HepG2 (cell line): ENCODE measurements around the gene SLC41A3. TPM values are rescaled to one million over a fixed set of nuclear protein-coding genes. Genes with fewer than 3 reads are reported as not detected.

ENCODE experiments used
- ATRX ChIP-seq: sonication (generic); formaldehyde crosslinking; IDR thresholded peaks from 2 replicates; pipeline ENCODE4 v1.4.0; 2020; ENCODE audit warnings: missing genetic modification reagents, borderline replicate concordance
- CEBPB ChIP-seq: IDR thresholded peaks from 2 replicates; pipeline ENCODE4 v1.6.1; 2011; ENCODE audit warnings: low read depth, low read length, improper control_type of control experiment, borderline replicate concordance
- FOXC1 ChIP-seq: sonication (generic); formaldehyde crosslinking; IDR thresholded peaks from 2 replicates; pipeline ENCODE4 v1.8.0; 2022; ENCODE audit warnings: mild to moderate bottlenecking, missing genetic modification reagents, borderline replicate concordance
- IRF2 ChIP-seq: IDR thresholded peaks from 2 replicates; pipeline ENCODE4 v1.6.1; 2018; ENCODE audit warnings: missing genetic modification reagents, missing compliant biosample characterization
- MEIS1 ChIP-seq: sonication (generic); formaldehyde crosslinking; IDR thresholded peaks from 2 replicates; pipeline ENCODE4 v1.9.0; 2021; ENCODE audit warnings: mild to moderate bottlenecking, missing genetic modification reagents, moderate library complexity, borderline replicate concordance
- RORA ChIP-seq: sonication (generic); formaldehyde crosslinking; IDR thresholded peaks from 2 replicates; pipeline ENCODE4 v1.5.0; 2020; ENCODE audit warnings: mild to moderate bottlenecking, missing genetic modification reagents, moderate library complexity
- RXRA ChIP-seq: sonication (generic); formaldehyde crosslinking; IDR thresholded peaks from 2 replicates; pipeline ENCODE4 v1.5.1; 2020; ENCODE audit warnings: missing genetic modification reagents
- TEF ChIP-seq: sonication (generic); formaldehyde crosslinking; IDR thresholded peaks from 2 replicates; pipeline ENCODE4 v1.5.0; 2020; ENCODE audit warnings: missing genetic modification reagents
- ZNF18 ChIP-seq: sonication (generic); formaldehyde crosslinking; IDR thresholded peaks from 2 replicates; pipeline ENCODE4 v1.8.0; 2022; ENCODE audit warnings: mild to moderate bottlenecking, missing genetic modification reagents; ENCODE audit not compliant: insufficient replicate concordance
- ZNF232 ChIP-seq: sonication (generic); formaldehyde crosslinking; IDR thresholded peaks from 2 replicates; pipeline ENCODE4 v1.4.0; 2020; ENCODE audit warnings: missing genetic modification reagents, borderline replicate concordance
- ZNF382 ChIP-seq: sonication (generic); formaldehyde crosslinking; IDR thresholded peaks from 2 replicates; pipeline ENCODE4 v1.5.0; 2020; ENCODE audit warnings: missing genetic modification reagents, mild to moderate bottlenecking, borderline replicate concordance
- polyA plus RNA-seq, 8 experiments: library from polyadenylated mRNA; depleted of rRNA in 3 of 8; stranded (reverse) in 7 of 8; unstranded in 1 of 8; fragments of >200 nt; fragmentation: Illumina TruSeq in 4 of 8; extraction: Trizol in 4 of 8; gene quantifications; 2 replicates each; pipeline versions ENCODE4 v1.2.1 to v1.2.3, GENCODE V29; 2011 to 2016; ENCODE audit warnings: low read depth in 4 of 8, missing spikeins in 1 of 8, mixed read lengths in 1 of 8; ENCODE audit not compliant: insufficient read depth in 1 of 8
- total RNA-seq, 5 experiments: library from RNA; depleted of rRNA; stranded (reverse); fragments of >200 nt; fragmentation: Illumina TruSeq; extraction: Trizol; gene quantifications; 2 replicates each; pipeline ENCODE4 v1.2.3, GENCODE V29; 2016; ENCODE audit warnings: low read depth in 1 of 5
- TF ChIP-seq, protein P1 (sequence below): sonication (generic); formaldehyde crosslinking; IDR thresholded peaks from 2 replicates; pipeline ENCODE4 v1.9.0; 2021; ENCODE audit warnings: mild to moderate bottlenecking, missing genetic modification reagents
- TF ChIP-seq, protein P2 (sequence below): sonication (generic); formaldehyde crosslinking; IDR thresholded peaks from 2 replicates; pipeline ENCODE4 v1.4.0; 2020; ENCODE audit warnings: missing genetic modification reagents, borderline replicate concordance
- TF ChIP-seq, protein P3 (sequence below): sonication (generic); formaldehyde crosslinking; IDR thresholded peaks from 2 replicates; pipeline ENCODE4 v1.4.0; 2020; ENCODE audit warnings: missing genetic modification reagents

Gene SLC41A3
- total and polyA plus RNA-seq, 2 of the 13 experiments (the other 11 are each of a cell fraction or from before 2014, with no cell fraction given) = 26.0 to 71.1 TPM

DNA sequence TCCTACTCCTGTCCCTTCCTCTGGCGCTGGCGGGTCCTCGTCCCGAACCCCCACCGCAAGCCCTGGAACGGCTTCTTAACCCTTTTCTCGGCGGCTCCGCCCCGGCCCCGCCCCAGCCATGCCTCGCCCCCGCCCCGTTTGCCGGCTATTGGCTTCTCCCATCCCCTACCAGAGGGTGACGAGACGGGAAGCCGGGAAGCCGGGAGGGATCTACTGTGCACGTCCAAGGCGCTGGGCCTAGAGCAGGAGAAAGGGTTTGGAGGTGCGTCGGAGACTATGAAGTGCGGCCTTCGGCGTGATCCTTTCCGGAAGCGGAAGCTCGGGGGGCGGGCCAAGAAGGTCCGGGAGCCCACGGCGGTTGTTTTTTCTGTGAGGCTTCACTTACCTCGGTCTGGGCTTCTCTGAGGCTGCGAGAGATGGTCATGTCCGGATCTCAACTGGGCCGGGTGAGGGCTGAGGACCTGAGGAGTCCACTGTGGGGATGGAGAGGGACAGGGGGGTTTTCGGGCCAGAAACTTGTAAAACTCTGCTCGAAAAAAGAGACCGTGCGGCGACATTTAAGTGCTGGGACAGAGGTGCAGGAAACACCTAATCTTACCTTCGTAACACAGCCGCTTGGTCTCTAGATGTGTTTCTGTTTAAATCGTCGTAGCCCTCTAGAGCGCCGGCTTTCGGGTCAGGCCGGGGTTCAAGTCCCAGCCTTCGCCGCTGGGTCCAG, 93.5 kb downstream of the SLC41A3 start (continued):
- TF ChIP-seq, protein P1, sequence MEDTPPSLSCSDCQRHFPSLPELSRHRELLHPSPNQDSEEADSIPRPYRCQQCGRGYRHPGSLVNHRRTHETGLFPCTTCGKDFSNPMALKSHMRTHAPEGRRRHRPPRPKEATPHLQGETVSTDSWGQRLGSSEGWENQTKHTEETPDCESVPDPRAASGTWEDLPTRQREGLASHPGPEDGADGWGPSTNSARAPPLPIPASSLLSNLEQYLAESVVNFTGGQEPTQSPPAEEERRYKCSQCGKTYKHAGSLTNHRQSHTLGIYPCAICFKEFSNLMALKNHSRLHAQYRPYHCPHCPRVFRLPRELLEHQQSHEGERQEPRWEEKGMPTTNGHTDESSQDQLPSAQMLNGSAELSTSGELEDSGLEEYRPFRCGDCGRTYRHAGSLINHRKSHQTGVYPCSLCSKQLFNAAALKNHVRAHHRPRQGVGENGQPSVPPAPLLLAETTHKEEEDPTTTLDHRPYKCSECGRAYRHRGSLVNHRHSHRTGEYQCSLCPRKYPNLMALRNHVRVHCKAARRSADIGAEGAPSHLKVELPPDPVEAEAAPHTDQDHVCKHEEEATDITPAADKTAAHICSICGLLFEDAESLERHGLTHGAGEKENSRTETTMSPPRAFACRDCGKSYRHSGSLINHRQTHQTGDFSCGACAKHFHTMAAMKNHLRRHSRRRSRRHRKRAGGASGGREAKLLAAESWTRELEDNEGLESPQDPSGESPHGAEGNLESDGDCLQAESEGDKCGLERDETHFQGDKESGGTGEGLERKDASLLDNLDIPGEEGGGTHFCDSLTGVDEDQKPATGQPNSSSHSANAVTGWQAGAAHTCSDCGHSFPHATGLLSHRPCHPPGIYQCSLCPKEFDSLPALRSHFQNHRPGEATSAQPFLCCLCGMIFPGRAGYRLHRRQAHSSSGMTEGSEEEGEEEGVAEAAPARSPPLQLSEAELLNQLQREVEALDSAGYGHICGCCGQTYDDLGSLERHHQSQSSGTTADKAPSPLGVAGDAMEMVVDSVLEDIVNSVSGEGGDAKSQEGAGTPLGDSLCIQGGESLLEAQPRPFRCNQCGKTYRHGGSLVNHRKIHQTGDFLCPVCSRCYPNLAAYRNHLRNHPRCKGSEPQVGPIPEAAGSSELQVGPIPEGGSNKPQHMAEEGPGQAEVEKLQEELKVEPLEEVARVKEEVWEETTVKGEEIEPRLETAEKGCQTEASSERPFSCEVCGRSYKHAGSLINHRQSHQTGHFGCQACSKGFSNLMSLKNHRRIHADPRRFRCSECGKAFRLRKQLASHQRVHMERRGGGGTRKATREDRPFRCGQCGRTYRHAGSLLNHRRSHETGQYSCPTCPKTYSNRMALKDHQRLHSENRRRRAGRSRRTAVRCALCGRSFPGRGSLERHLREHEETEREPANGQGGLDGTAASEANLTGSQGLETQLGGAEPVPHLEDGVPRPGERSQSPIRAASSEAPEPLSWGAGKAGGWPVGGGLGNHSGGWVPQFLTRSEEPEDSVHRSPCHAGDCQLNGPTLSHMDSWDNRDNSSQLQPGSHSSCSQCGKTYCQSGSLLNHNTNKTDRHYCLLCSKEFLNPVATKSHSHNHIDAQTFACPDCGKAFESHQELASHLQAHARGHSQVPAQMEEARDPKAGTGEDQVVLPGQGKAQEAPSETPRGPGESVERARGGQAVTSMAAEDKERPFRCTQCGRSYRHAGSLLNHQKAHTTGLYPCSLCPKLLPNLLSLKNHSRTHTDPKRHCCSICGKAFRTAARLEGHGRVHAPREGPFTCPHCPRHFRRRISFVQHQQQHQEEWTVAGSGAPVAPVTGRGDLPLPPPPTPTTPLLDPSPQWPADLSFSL = no peak
- no peak for TF ChIP-seq CEBPB
- TF ChIP-seq TEF = no peak
- no peak for TF ChIP-seq ZNF232 (CRISPR knock-in tag)
- no peak for TF ChIP-seq ZNF382 (CRISPR knock-in tag)
- no peak for TF ChIP-seq FOXC1
- TF ChIP-seq IRF2 (CRISPR knock-in tag) = peak; percentile 28; the same call in 1 of the 2 replicates
- no peak for TF ChIP-seq MEIS1 (CRISPR knock-in tag)
- TF ChIP-seq ATRX = no peak
- TF ChIP-seq, protein P2, sequence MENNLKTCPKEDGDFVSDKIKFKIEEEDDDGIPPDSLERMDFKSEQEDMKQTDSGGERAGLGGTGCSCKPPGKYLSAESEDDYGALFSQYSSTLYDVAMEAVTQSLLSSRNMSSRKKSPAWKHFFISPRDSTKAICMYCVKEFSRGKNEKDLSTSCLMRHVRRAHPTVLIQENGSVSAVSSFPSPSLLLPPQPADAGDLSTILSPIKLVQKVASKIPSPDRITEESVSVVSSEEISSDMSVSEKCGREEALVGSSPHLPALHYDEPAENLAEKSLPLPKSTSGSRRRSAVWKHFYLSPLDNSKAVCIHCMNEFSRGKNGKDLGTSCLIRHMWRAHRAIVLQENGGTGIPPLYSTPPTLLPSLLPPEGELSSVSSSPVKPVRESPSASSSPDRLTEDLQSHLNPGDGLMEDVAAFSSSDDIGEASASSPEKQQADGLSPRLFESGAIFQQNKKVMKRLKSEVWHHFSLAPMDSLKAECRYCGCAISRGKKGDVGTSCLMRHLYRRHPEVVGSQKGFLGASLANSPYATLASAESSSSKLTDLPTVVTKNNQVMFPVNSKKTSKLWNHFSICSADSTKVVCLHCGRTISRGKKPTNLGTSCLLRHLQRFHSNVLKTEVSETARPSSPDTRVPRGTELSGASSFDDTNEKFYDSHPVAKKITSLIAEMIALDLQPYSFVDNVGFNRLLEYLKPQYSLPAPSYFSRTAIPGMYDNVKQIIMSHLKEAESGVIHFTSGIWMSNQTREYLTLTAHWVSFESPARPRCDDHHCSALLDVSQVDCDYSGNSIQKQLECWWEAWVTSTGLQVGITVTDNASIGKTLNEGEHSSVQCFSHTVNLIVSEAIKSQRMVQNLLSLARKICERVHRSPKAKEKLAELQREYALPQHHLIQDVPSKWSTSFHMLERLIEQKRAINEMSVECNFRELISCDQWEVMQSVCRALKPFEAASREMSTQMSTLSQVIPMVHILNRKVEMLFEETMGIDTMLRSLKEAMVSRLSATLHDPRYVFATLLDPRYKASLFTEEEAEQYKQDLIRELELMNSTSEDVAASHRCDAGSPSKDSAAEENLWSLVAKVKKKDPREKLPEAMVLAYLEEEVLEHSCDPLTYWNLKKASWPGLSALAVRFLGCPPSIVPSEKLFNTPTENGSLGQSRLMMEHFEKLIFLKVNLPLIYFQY (CRISPR knock-in tag) = no peak
- TF ChIP-seq, protein P3, sequence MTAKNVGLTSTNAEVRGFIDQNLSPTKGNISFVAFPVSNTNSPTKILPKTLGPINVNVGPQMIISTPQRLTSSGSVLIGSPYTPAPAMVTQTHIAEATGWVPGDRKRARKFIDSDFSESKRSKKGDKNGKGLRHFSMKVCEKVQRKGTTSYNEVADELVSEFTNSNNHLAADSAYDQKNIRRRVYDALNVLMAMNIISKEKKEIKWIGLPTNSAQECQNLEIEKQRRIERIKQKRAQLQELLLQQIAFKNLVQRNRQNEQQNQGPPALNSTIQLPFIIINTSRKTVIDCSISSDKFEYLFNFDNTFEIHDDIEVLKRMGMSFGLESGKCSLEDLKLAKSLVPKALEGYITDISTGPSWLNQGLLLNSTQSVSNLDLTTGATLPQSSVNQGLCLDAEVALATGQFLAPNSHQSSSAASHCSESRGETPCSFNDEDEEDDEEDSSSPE = 0 out of 2 replicates have a peak, but pooled peaks have one; percentile 18
- TF ChIP-seq ZNF18 (CRISPR knock-in tag) = no peak
- TF ChIP-seq RORA (CRISPR knock-in tag) = no peak
- TF ChIP-seq RXRA (CRISPR knock-in tag) = no peak
